PC-9 (cell line): Measurements from ENCODE around the gene CTCF. TPM values are rescaled to one million over a fixed set of nuclear protein-coding genes. Genes with fewer than 3 reads are reported as not detected.

ENCODE experiments used
- BruUV-seq: library from RNA; stranded (reverse); fragments of 400-500 nt; replicated peaks from 2 replicates; lab custom pipeline; 2021; lab: Mats Ljungman, UMichigan
- CTCF ChIA-PET: fragments of 300-600 bp; sonication (Branson Sonifier 250); formaldehyde crosslinking; loops from one replicate; lab custom pipeline; 2022; ENCODE audit warnings: antibody characterized with exemption; lab: Charles Lee
- POLR2A ChIA-PET: fragments of 300-600 bp; sonication (Branson Sonifier 250); formaldehyde crosslinking; loops from one replicate; lab custom pipeline; 2022; ENCODE audit warnings: antibody characterized with exemption; ENCODE audit not compliant: unreplicated experiment; lab: Charles Lee
- DNase-seq, 2 experiments: peaks; one replicate each; pipeline versions ENCODE4 v3.0.0 to v3.0.0-alpha.2; 2015 to 2022; ENCODE audit warnings: mixed read lengths in 1 of 2
- H2AFZ ChIP-seq: fragments of 200-600 bp; sonication (generic); 2 replicates; pipeline ENCODE4 v1.8.1; 2017; ENCODE audit warnings: antibody characterized with exemption
- H3F3A ChIP-seq: fragments of 200-600 bp; sonication (generic); 2 replicates; pipeline ENCODE4 v1.8.1; 2017; ENCODE audit warnings: antibody characterized with exemption, mild to moderate bottlenecking, low read depth; ENCODE audit not compliant: insufficient read depth
- H3K27ac ChIP-seq: fragments of 200-600 bp; sonication (generic); 2 replicates; pipeline ENCODE4 v1.6.1; 2016; ENCODE audit warnings: mixed run types
- H3K27me3 ChIP-seq: fragments of 200-600 bp; sonication (generic); 2 replicates; pipeline ENCODE4 v1.6.1; 2016; ENCODE audit warnings: low read depth, mixed run types; ENCODE audit not compliant: insufficient read depth
- H3K36me3 ChIP-seq: fragments of 200-600 bp; sonication (generic); 2 replicates; pipeline ENCODE4 v1.6.1; 2016; ENCODE audit warnings: low read depth, mixed run types
- H3K4me1 ChIP-seq: fragments of 200-600 bp; sonication (generic); replicated peaks from 2 replicates; pipeline ENCODE4 v1.6.1; 2016; ENCODE audit warnings: mixed run types; ENCODE audit not compliant: insufficient read depth
- H3K4me2 ChIP-seq: fragments of 200-600 bp; sonication (generic); 2 replicates; pipeline ENCODE4 v1.6.1; 2017; ENCODE audit warnings: mixed run types
- H3K4me3 ChIP-seq: fragments of 200-600 bp; sonication (generic); 2 replicates; pipeline ENCODE4 v1.6.1; 2016; ENCODE audit warnings: mixed run types
- H3K79me2 ChIP-seq: fragments of 200-600 bp; sonication (generic); 2 replicates; pipeline ENCODE4 v1.6.1; 2017; ENCODE audit warnings: low read depth, mixed run types
- H3K9me2 ChIP-seq: fragments of 200-600 bp; sonication (generic); 2 replicates; pipeline ENCODE4 v1.8.1; 2017; ENCODE audit warnings: mild to moderate bottlenecking; ENCODE audit not compliant: insufficient read depth
- H3K9me3 ChIP-seq: fragments of 200-600 bp; sonication (generic); 2 replicates; pipeline ENCODE4 v1.8.1; 2016; ENCODE audit warnings: low read depth; ENCODE audit not compliant: insufficient read depth
- H4K20me1 ChIP-seq: fragments of 200-600 bp; sonication (generic); 2 replicates; pipeline ENCODE4 v1.8.1; 2017; ENCODE audit not compliant: insufficient read depth
- EZH2 ChIP-seq: fragments of 200-600 bp; sonication (generic); IDR thresholded peaks from 2 replicates; pipeline ENCODE4 v1.8.0; 2017; ENCODE audit warnings: antibody characterized with exemption, low read depth
- intact Hi-C: fragments of 100-400 bp; cut with micrococcal nuclease; formaldehyde crosslinking; loops from one replicate; pipeline ENCODE4 v1.10.0; 2022; ENCODE audit not compliant: unreplicated experiment
- total RNA-seq: library from RNA; stranded (reverse); gene quantifications from 2 replicates; pipeline ENCODE4 v1.2.3, GENCODE V29; 2021
- TF ChIP-seq, protein P1 (sequence below): fragments of 200-600 bp; sonication (generic); conservative IDR thresholded peaks from 2 replicates; pipeline ENCODE4 v1.6.1; 2017; ENCODE audit warnings: mixed run types, antibody characterized with exemption, mild to moderate bottlenecking, moderate library complexity

The CTCF gene
- total RNA-seq, 1 experiment from 2014 or later = 39.0 TPM

DNA sequence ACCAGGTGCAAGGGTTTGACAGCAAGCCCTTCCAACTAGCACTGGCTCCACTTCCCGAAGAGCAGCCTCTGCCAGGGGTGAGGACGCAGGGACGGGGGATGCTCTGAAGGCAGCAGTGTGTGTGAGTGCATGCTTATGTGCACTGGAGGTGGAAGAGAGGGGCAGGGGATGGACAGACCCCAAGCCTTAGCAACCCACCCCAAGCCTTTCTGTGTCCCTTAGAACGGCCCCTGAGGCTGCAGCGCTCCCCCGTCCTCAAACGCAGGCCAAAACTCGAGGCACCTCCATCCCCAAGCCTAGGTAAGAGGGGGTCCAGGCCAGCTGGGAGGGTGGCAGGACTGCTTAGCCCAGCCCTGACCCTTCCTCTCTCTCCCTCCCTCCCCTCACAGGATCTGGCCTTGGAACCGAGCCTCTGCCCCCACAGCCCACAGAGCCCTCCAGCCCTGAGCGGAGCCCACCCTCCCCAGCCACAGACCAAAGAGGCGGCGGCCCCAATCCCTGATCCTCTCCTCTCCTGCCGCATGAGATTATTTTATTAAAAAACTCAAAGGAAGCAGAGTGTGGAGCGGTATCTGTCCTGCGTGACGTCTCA, 94.8 kb downstream of the CTCF start:
- H4K20me1 ChIP-seq = no peaks in the 10 kb centered on the region
- H3K27me3 ChIP-seq = peaks cover 18% of the 10 kb centered on the region
- H3K79me2 ChIP-seq = peaks cover 8% of the 10 kb centered on the region
- peaks cover 12% of the 10 kb centered on the region for H3K4me1 ChIP-seq
- no peak for DNase-seq
- no peaks in the 10 kb centered on the region for H3K9me3 ChIP-seq
- H3K9me2 ChIP-seq = no peaks in the 10 kb centered on the region
- POLR2A ChIA-PET = no interaction called here
- no TSS peak for BruUV-seq
- no peak for TF ChIP-seq EZH2
- TF ChIP-seq, protein P1, sequence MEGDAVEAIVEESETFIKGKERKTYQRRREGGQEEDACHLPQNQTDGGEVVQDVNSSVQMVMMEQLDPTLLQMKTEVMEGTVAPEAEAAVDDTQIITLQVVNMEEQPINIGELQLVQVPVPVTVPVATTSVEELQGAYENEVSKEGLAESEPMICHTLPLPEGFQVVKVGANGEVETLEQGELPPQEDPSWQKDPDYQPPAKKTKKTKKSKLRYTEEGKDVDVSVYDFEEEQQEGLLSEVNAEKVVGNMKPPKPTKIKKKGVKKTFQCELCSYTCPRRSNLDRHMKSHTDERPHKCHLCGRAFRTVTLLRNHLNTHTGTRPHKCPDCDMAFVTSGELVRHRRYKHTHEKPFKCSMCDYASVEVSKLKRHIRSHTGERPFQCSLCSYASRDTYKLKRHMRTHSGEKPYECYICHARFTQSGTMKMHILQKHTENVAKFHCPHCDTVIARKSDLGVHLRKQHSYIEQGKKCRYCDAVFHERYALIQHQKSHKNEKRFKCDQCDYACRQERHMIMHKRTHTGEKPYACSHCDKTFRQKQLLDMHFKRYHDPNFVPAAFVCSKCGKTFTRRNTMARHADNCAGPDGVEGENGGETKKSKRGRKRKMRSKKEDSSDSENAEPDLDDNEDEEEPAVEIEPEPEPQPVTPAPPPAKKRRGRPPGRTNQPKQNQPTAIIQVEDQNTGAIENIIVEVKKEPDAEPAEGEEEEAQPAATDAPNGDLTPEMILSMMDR = no peak
- no peak overlapping the region for H3K4me2 ChIP-seq
- CTCF ChIA-PET = no interaction called here
- H3K27ac ChIP-seq = no peak overlapping the region
- peaks cover 5% of the 10 kb centered on the region for H3F3A ChIP-seq
- H3K36me3 ChIP-seq = no peaks in the 10 kb centered on the region
- intact Hi-C loops = no loop called here
- H3K4me3 ChIP-seq = no peak overlapping the region
- no peak overlapping the region for H2AFZ ChIP-seq

- TF ChIP-seq EZH2 = no peak
- TF ChIP-seq, protein P1 = no peak
- peak in 1 of 2 experiments; percentile 10 for DNase-seq
- no peak overlapping the region for H2AFZ ChIP-seq
- no peaks in the 10 kb centered on the region for H3K9me3 ChIP-seq
- ChIA-PET CTCF (interaction anchor here (0.6 kb wide), 1 partner anchor 13 kb away, joined by 11 read pairs; the partner anchor contains the start of gene CARMIL2), POLR2A (no interaction called here)
- no TSS peak for BruUV-seq
- peaks cover 9% of the 10 kb centered on the region for H3F3A ChIP-seq
- no peaks in the 10 kb centered on the region for H4K20me1 ChIP-seq
- intact Hi-C loops = no loop called here
- no peak overlapping the region for H3K4me3 ChIP-seq
- no peaks in the 10 kb centered on the region for H3K9me2 ChIP-seq
- peaks cover 12% of the 10 kb centered on the region for H3K4me1 ChIP-seq
- no peaks in the 10 kb centered on the region for H3K36me3 ChIP-seq
- peaks cover 8% of the 10 kb centered on the region for H3K79me2 ChIP-seq
- H3K4me2 ChIP-seq = no peak overlapping the region
- H3K27ac ChIP-seq = no peak overlapping the region
- peaks cover 14% of the 10 kb centered on the region for H3K27me3 ChIP-seq
Observed at GRCh38 chr16:67657751-67658518, 95.6 kb downstream of the CTCF start.

DNA sequence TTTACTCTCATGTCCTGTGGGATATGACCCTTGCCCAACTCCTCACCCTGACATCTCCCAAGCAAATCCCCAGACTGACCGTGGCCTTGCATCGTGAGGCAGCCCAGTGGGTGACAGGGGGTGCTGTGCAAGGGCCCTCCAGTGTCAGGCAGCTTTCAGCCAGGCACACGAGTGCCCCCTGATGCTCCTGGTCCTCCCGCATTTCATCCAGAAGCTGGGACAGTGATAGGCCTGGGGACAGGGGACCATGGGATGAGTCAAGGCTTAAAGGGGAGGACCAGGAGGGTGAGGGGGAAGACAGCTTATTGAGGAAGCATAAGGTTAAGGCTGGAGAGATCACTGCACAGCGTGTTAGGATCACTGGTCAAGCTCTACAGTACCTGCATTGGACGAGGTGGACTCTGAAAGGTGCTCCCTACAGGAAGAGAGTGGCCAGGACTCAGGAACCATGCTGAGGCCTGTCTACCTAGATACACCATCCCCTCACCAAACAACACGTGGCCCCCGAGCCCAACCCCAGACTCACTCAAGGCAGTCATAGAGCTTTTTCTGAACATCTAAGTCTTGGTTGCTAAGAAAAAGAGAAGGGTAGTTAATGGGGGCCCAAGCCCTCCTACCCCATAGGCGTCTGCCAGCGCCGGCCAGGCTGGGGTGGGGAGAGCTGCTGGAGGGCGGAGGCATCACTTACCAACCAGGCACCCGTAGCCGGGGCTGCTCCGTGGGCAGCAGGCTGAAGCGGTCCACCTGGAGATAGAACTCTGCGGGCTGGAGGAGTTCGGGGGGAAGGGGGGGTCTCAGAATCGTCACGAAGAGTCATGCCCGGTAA, 96.7 kb downstream of the CTCF start:
- Histone ChIP-seq H3K27me3 (0 out of 2 replicates have a peak, but pooled peaks cover 4% of the 10 kb centered on the region), H3F3A (peaks cover 9% of the 10 kb centered on the region), H3K4me3 (peak overlapping the region; percentile 97), H3K9me3 (no peaks in the 10 kb centered on the region), H3K79me2 (peaks cover 8% of the 10 kb centered on the region), H3K36me3 (no peaks in the 10 kb centered on the region), H3K9me2 (no peaks in the 10 kb centered on the region), H4K20me1 (no peaks in the 10 kb centered on the region), H3K4me2 (peak overlapping the region; percentile 90), H2AFZ (peak overlapping the region; percentile 100), H3K27ac (no peak overlapping the region), H3K4me1 (peaks cover 7% of the 10 kb centered on the region)
- TF ChIP-seq EZH2 = no peak
- TF ChIP-seq, protein P1 = no peak
- intact Hi-C loops = no loop called here
- no peak for DNase-seq
- ChIA-PET POLR2A (interaction anchor here (0.5 to 0.6 kb wide), 2 partner anchors 172 to 425 kb away, joined by 6 to 8 read pairs; no protein-coding TSS in a partner anchor), CTCF (no interaction called here)
- no TSS peak for BruUV-seq
